Stomach smooth muscle (tissue), 2 donors: Measurements from ENCODE around the gene SPATA2.

ENCODE experiments used
- H3K27ac ChIP-seq: one replicate; pipeline ENCODE4 v1.7.0; 2013; ENCODE audit warnings: mild to moderate bottlenecking, low read length, inconsistent platforms
- H3K27me3 ChIP-seq, 2 donors: one replicate each; pipeline ENCODE4 v1.7.0; 2013; ENCODE audit warnings: low read length in 2 of 2; ENCODE audit not compliant: insufficient read depth in 2 of 2, control insufficient read depth in 1 of 2
- H3K36me3 ChIP-seq, 2 donors: one replicate each; pipeline ENCODE4 v1.7.0; 2013; ENCODE audit warnings: low read length in 2 of 2; ENCODE audit not compliant: control insufficient read depth in 2 of 2, insufficient read depth in 2 of 2
- H3K4me1 ChIP-seq: one replicate; pipeline ENCODE4 v1.7.0; 2013; ENCODE audit warnings: low read length; ENCODE audit not compliant: control insufficient read depth, insufficient read depth
- H3K4me3 ChIP-seq, 2 donors: one replicate each; pipeline ENCODE4 v1.7.0; 2013; ENCODE audit warnings: low read length in 2 of 2
- H3K9ac ChIP-seq, 2 donors: one replicate each; pipeline ENCODE4 v1.7.0; 2013; ENCODE audit warnings: low read length in 2 of 2, mild to moderate bottlenecking in 1 of 2
- H3K9me3 ChIP-seq, 2 donors: one replicate each; pipeline ENCODE4 v1.7.0; 2013; ENCODE audit warnings: low read length in 2 of 2; ENCODE audit not compliant: control insufficient read depth in 2 of 2
- donor health status: healthy.
- donor health status: Pancreatic carcinoma.

Gene SPATA2

DNA sequence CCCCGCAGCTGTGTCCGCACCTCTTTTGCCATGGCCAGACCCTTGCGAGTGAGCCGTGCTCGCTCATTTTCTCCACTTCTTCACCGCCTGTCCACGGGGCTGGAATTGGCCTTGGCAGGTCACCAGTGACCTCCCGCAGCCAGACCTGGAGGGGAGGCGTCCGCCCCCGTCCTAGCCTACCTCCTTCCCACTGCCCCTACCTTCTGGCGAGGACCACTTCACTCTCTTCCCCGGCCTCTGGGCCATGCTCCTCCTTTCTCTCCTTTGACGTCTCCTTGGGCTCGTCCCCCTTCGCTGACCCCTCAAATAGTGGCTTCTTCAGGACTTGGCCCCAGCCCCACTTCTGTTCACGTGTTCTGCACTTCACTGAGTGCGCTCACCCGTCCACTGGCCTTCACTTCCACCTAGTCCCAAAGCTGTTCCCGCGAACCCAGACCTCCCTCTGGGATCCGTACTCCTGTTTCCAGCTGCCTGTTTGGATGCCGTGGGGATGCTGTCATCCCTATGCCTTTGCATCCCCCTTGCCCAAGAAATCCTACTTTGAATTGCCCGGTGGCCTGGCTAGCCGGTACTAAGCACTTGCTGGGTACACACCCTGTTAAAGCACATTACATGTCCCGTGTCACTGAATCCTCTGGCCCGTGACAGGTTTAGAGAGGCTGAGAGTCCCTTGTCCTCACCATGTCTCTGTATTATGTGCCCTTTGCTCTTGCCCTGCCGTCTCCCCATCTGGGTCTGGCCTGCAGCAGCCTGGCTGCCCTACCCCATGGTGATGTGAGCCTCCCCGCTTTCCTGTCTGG is 33.0 kb downstream of the SPATA2 start:
- peaks cover 13% of the 10 kb centered on the region for H3K4me1 ChIP-seq
- no peak overlapping the region for H3K27ac ChIP-seq
- no peaks in the 10 kb centered on the region for H3K9me3 ChIP-seq
- H3K9ac ChIP-seq, result no peak overlapping the region
- H3K27me3 ChIP-seq, result no peaks in the 10 kb centered on the region
- H3K4me3 ChIP-seq, result no peak overlapping the region
- peaks cover 15 to 35% of the 10 kb centered on the region in 2 donors for H3K36me3 ChIP-seq

DNA sequence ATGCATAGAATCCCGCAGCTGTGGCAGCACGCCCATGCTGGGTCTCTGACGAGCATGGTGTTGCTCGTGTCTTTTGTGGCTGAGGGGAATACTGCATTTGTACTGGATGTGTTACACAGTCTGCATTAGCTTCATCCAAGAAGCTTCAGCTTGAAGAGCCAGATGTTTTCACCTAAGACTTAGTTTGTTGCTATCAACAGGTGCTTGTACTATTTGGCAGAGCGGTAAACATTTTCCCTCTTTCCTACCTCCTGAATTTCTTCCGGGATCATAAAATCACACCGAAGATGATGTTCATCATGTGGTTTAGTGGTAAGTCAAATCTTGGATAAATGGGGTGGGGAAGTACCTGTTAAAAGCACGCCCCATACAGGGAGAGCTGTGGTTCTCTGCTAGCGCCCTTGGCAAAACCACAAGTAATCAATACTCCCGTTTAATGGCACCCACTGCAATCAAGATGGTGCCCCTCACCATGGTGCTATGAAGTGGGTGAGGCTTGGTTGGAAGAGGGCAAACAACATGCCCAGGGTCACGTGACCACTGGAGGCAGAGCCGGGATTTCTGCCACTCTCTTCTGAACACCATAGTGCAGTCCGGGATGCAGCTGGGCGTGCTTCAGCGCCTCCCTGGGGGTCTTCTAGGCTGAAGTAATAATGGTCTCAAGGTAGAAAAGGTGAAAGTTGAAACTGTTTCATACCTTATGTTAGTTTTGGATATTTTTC is 34.4 kb downstream of the SPATA2 start:
- H3K27me3 ChIP-seq, result no peaks in the 10 kb centered on the region

DNA sequence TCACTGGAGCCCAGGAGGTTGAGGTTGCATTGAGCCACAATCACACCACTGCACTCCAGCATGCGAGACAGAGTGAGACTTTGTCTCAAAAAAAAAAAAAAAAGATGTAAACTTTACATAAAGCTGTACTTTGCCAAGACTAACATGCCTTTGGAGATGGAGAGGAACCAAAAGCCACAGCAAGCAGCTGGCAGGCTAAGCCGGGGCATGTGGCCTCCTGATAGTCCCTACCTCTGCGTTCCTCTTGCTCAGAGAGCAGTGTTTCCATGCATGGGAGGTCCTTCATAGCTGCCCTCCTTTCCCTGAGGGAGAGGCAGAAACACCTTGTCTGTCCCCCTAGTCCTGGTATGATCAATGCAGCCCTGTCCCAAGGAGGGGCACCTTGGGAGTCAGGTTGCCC is 35.2 kb downstream of the SPATA2 start:
- no peak overlapping the region for H3K4me3 ChIP-seq
- H3K36me3 ChIP-seq, result peaks cover 12 to 26% of the 10 kb centered on the region in 2 donors
- no peak overlapping the region for H3K9ac ChIP-seq
- no peaks in the 10 kb centered on the region for H3K9me3 ChIP-seq
- H3K27ac ChIP-seq, result no peak overlapping the region
- peaks cover 10% of the 10 kb centered on the region for H3K4me1 ChIP-seq
- H3K27me3 ChIP-seq, result no peaks in the 10 kb centered on the region

More for the DNA sequence above, 34.4 kb downstream of the SPATA2 start:
- Histone ChIP-seq H3K4me3 (no peak overlapping the region), H3K27ac (no peak overlapping the region), H3K9ac (no peak overlapping the region), H3K9me3 (no peaks in the 10 kb centered on the region), H3K36me3 (peaks cover 15 to 26% of the 10 kb centered on the region in 2 donors), H3K4me1 (peaks cover 10% of the 10 kb centered on the region)

DNA sequence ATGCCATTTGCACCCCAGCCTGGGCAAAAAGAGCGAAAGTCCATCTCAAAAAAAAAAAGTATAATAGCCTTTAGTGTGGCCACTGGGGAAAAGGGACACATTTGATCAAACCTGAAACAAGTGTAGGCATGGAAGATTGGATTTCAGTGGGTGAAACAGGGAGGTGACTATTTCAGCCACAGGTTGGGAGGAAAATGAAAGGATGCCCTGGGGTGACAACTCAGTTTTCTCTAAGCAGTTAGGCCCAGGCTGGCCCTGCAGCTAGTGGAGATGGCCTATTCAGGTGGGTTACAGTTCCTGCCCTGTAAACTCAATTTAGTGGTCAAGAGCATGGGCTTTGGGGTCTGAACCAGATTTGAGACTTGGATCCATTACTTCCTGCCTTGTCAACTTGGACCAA is 36.4 kb downstream of the SPATA2 start:
- Histone ChIP-seq H3K4me3 (no peak overlapping the region), H3K27ac (no peak overlapping the region), H3K9me3 (no peaks in the 10 kb centered on the region), H3K36me3 (peaks cover 6 to 20% of the 10 kb centered on the region in 2 donors), H3K27me3 (no peaks in the 10 kb centered on the region), H3K9ac (no peak overlapping the region), H3K4me1 (peaks cover 10% of the 10 kb centered on the region)

DNA sequence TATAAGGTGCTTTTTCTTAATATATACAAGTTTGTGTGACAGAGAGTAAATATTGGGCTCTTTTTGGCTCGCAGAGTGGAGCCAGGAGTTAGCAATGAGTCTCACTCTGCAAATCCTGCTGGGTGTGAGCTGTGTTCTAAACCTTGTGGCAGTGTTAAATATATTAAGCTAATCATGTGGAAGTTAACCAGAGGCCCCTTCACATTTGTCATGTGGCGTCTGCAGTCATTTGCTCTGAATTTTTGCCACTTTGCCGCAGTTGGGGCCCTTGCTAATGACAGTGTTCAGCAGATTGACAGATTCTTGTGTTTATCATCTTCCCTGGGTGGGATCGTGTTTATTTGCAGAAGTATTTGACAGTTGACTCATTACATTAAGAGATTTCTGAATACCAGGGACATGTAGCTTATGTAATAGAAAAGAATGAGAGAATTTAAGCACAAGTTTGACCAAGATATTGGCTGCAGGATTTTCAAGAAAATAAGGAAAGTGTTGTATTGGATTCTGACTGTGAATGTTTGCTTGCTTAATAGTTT is 37.9 kb downstream of the SPATA2 start:
- H3K27me3 ChIP-seq, result no peaks in the 10 kb centered on the region
- no peak overlapping the region for H3K27ac ChIP-seq
- H3K9ac ChIP-seq, result no peak overlapping the region
- H3K36me3 ChIP-seq, result peaks cover 0 to 11% of the 10 kb centered on the region in 2 donors
- no peaks in the 10 kb centered on the region for H3K9me3 ChIP-seq
- H3K4me3 ChIP-seq, result no peak overlapping the region
- H3K4me1 ChIP-seq, result peaks cover 10% of the 10 kb centered on the region

DNA sequence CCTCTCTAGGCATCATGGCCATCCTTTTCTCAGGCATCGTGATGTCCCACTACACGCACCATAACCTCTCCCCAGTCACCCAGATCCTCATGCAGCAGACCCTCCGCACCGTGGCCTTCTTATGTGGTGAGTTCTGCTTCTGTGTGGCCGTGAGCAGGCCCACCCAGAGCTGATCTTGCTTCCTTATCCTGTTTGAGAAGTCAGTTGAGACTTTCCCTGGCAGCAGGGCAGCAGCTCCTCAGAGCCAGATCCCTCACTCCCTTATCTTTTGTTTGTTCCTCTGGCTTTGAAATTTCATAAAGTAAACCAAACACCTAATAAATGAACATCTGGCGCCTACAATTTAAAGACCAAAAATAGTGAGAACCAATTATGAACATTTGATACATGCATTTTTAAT is 40.6 kb downstream of the SPATA2 start:
- Histone ChIP-seq H3K9ac (no peak overlapping the region), H3K36me3 (peaks cover 0 to 6% of the 10 kb centered on the region in 2 donors), H3K4me1 (peaks cover 4% of the 10 kb centered on the region), H3K9me3 (no peaks in the 10 kb centered on the region), H3K4me3 (no peak overlapping the region), H3K27me3 (no peaks in the 10 kb centered on the region), H3K27ac (no peak overlapping the region)

DNA sequence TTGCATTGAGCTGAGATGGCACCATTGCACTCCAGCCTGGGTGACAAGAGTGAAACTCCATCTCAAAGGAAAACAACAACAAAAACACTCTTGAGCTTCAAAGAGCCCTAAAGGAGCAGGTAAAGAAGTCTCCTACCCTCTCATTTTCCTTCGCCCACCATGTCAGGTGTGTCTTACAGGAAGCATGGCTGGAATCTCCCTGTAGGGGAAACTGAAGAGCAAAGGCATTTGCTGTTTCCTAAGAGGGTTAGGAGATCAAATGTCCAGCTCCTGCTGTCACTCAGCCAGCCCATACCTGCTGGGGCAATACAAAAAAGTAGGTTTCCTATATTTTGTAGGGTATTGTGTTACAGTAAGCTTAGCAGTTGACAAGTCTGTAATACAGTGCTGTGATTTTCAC is 43.3 kb downstream of the SPATA2 start:
- Histone ChIP-seq H3K9me3 (no peaks in the 10 kb centered on the region), H3K9ac (no peak overlapping the region), H3K27me3 (no peaks in the 10 kb centered on the region), H3K36me3 (peaks cover 5 to 10% of the 10 kb centered on the region in 2 donors), H3K27ac (no peak overlapping the region), H3K4me1 (peaks cover 7% of the 10 kb centered on the region), H3K4me3 (no peak overlapping the region)

DNA sequence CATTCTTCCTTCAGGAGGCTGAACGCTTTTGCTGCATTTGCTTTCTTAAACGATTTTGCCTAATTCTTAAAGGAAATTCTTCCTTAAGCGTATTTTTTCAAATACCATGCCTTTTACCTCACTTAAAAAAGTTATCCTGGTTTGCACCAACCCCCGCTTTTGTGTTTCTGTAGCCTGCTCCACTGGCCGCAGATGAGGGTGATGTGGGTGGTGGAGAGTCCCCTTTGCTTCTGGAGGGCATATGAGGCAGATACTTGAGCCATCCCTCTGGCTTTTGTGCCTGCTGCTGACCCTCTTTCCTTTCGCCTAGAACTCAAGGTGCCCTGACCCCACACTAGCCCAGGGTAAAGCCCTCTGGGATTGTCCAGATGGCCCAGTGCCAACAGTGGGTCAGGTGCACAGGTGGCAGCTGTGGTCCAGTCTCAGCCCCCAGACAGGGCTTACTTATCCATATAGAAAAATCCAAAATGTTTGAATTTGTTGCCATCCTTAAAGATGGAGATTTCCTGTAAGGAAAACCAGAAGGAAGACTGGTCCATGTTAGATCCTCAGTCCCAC is 43.9 kb downstream of the SPATA2 start:
- no peak overlapping the region for H3K27ac ChIP-seq
- peaks cover 5 to 10% of the 10 kb centered on the region in 2 donors for H3K36me3 ChIP-seq
- H3K9me3 ChIP-seq, result no peaks in the 10 kb centered on the region
- H3K4me1 ChIP-seq, result peaks cover 7% of the 10 kb centered on the region
- H3K27me3 ChIP-seq, result no peaks in the 10 kb centered on the region
- no peak overlapping the region for H3K9ac ChIP-seq
- H3K4me3 ChIP-seq, result no peak overlapping the region

DNA sequence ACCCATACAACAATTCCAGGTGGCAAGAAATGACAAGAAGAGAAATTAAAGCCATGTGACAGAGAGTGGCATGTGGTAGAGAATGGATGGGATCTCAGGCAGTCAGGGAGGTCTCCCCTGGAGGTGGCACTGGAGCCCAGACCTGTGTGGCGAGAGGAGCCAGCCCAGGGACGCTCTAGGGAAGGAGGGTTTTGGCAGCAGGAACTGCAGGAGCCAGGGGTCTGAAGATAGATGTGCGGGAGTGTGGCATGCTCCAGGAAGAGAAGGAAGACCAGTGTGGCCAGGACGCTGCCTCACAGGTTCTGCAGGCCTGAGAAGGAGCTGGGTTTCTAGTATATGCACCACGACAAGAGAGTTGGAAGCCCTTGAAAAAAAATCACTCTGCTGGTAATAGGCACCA is 45.1 kb downstream of the SPATA2 start:
- no peak overlapping the region for H3K27ac ChIP-seq
- H3K9ac ChIP-seq, result no peak overlapping the region

DNA sequence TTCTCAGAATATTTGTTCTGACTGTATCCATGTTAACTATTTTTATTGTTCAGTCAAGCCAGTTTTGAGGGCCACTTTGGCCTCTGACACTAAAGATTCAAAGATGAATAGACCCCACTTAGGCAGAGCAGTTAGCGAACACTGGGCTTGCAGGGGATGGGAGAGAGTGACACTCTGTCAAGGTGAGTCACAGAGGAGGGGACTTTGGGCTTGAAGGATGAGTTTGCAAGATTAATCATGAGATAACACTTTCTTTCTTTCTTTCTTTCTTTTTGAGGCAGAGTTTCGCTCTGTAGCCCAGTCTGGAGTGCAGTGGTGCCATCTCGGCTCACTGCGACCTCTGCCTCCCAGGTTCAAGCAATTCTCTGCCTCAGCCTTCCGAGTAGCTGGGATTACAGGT is 46.4 kb downstream of the SPATA2 start:
- no peak overlapping the region for H3K27ac ChIP-seq
- peaks cover 9 to 22% of the 10 kb centered on the region in 2 donors for H3K36me3 ChIP-seq
- no peaks in the 10 kb centered on the region for H3K9me3 ChIP-seq
- no peaks in the 10 kb centered on the region for H3K27me3 ChIP-seq
- H3K9ac ChIP-seq, result no peak overlapping the region
- H3K4me3 ChIP-seq, result no peak overlapping the region
- peaks cover 7% of the 10 kb centered on the region for H3K4me1 ChIP-seq

More for the DNA sequence above, 45.1 kb downstream of the SPATA2 start:
- Histone ChIP-seq H3K4me1 (peaks cover 7% of the 10 kb centered on the region), H3K27me3 (no peaks in the 10 kb centered on the region), H3K9me3 (no peaks in the 10 kb centered on the region), H3K4me3 (no peak overlapping the region), H3K36me3 (peaks cover 5 to 17% of the 10 kb centered on the region in 2 donors)
